Hematopoietic multipotent progenitor cell treated with erythropoietin and hydrocortisone succinate and interleukin-3 and kit ligand, for 8 days (in vitro differentiated cells): ENCODE measurements around the gene ECT2L.

Experiments used
- DNase-seq: peaks from one replicate; pipeline ENCODE4 v3.0.0-alpha.2; 2015

The ECT2L gene

DNA sequence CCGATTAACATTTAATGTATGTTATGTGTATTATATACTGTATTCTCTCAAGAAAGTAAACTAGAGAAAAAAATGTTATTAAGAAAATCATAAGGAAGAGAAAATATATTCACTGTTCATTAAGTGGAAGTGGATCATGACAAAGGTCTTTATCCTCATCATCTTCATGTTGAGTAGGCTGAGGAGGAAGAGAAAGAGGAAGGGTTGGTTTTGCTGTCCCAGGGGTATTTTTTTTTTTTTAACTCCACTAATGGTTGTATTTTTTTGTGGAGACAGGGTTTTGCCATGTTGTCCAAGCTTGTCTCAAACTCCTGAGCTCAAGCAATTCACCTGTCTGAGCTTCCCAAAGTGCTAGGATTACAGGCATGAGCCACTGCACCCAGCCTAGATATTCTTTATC, 11.0 kb downstream of the ECT2L start:
- DNase-seq: no peak

DNA sequence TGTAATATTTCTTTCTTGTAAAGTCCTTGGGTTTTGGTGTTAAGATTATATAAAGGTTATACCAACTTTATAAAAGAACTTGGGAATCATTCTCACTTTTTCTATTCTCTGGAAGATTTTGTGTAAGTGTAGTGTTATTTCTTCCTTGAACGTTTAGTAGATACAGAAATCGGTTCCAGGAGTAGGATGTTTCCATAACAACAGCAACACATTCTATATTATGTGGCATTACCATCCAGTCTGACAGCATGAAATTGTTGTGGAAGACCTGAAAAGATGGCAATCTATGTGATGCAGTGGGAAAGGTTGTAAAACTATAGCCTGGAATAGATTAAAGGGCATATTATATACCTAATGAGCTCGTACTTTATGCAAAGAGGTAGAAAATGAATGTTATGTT, 13.8 kb downstream of the ECT2L start:
- DNase-seq: no peak

DNA sequence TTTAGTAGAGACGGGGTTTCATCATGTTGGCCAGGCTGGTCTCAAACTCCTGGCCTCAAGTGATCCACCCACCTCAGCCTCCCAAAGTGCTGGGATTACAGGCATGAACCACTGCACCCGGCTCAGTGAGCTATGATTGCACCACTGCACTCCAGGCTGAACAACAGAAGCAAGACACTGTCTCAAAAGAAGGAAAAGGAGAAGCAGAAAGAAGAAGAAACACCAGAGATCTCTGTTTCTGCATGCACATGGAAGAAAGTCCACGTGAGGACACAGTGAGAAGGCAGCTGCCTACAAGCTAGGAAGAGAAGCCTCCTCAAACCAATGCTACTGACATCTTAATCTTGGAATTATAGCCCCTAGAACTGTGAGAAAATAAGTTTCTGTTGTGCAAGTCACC, 16.0 kb downstream of the ECT2L start:
- no peak for DNase-seq

DNA sequence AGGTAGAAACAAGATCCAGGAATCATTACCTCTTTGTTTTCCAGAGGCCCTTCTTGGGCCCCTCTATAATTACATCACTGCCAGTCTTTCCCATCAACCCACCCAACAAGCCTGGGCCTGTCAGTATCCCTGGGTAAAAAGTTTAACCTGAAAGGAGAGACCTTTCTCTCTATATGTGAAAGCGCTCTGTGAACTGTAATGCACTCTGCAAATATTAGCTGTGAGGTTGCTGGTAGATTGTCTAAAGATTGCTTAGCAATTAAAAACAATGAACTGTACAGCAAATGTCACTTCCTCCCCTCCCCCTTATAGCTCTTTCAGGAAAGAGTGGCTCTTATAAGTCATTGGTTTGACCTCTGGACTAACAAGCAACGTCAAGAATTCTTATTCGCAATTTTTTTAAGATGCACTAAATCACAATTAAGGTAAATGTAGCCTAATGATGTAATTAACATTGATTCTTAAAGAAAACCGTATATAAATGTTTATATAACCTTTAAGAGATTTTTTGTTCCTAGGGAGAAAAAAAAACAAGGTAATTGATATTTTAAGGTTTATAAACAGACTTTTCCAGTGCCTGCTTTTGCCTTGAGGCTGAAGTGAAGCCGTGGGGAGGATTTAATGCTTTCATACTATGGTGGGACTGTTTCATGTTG, 18.4 kb downstream of the ECT2L start:
- DNase-seq: no peak

DNA sequence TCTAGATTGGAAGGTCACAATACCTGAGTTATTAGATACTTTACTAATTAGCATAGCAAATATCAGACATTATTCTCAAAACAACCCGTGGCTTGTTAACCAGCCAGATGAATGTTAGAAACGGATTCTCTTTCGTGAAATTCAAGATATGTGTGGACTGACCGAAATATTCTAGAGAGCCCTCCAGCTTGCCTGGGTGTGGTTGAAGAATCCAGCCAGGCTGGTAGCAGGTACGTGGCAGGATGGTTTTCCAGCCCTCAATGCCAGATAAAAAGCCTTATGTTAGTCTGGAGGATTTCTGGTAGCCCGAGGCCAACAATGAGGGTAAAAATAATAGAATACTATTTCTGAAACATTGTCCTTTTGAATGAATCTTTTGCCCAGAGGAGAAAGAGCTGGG, 19.3 kb downstream of the ECT2L start:
- DNase-seq: no peak

DNA sequence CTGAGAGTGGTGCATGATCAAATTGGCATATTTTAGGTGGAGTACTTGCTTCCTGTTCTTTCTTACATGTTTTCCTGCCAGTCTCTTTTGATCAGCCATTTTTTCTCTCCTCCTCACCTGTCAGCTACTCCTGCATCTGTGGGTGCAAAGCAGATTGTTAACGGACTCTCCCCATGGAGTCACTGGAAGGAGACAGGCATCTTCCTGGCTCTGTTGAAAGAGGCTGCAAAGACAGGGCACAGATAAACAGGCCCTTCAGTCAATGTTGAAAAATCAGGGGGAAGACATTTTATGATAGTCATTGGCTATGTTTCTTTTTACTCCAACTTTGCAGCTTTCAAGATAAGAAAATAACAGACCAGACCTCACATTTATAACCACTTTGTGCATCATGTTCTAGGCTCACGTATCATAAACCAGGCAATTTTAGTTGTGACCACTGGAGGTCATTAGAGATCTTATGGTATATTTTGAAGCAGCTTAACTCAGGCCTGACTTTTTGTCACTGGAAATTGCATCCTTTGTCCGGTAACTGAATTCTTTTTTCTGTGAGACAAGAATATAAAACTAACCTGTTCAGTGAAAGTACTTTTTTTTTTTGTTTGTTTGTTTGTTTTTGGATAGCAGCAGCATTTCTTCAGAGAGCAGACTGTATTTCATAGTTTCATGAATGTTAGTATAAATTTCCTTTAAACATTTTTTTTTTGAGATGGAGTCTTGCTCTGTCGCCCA, 20.1 kb downstream of the ECT2L start:
- peak; percentile 62 for DNase-seq

DNA sequence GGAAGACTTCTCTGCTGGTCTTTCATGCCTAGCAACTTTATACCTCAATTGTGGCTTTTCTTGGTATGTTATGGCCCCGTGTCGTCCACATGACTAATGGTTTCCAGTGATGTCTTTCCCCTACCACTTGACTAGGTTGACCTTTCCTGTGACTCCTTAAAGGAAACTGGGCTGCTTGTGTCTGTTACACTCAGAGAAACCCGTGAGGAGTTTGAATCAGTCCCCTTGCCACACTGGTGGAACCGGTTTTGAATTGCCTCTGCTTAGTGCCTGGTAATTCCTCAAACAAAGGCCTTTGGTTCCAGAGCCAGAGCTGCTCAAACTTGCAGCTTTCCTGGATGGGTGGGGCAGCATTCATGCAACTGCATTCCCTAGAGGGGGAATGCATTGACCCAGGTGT, 21.9 kb downstream of the ECT2L start:
- no peak for DNase-seq

DNA sequence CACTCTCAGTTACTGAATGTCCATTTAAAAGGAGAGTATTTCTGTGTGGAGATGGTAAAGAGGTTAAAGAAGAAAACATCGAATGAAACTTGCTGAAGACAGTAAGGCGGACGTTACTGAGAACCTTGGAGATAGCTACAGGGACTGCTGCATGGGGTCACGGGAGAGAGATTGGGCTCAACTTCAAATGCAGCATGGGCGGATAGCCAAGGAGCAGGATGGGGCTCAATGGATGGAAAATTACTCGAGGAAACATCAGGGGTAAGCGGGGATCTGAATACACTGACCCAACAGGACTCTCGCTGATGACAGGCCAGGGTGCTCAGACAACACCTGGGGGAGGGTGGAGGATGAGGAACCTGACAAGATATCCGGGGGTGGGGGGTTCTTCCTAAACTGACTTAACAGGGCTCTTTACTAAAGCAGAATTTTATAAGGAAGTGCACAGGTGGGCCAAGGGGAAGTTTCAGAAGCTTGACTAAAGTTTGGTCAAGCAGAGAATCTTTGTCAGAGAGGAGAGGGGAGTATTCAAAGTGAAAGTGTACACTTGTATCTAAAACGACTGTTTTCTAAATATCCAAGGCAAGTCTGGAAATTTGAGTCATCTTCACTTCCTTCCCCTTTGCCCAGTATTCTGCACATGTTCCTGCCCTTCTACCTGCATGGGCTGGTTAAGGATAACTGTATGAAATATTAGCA, 22.8 kb downstream of the ECT2L start:
- no peak for DNase-seq

DNA sequence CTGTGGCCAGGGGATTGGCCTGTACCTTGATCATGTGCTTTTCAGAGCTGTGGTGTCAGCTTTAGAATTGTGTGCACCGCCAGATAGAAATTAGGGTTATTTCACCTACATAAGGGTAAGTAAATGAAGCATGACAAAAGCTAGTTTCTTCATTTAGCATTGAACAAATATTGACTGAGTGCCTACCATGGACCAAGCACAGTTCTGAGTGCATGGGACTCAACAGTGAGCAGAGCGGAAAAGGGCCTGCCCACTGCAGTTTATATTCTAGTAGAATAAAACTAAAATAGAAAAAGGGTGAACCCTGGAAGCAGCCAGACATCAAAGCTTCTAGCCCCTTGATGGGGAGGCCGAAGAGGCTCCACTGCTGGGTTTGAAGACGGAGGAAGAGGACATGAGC, 25.6 kb downstream of the ECT2L start:
- DNase-seq: no peak

DNA sequence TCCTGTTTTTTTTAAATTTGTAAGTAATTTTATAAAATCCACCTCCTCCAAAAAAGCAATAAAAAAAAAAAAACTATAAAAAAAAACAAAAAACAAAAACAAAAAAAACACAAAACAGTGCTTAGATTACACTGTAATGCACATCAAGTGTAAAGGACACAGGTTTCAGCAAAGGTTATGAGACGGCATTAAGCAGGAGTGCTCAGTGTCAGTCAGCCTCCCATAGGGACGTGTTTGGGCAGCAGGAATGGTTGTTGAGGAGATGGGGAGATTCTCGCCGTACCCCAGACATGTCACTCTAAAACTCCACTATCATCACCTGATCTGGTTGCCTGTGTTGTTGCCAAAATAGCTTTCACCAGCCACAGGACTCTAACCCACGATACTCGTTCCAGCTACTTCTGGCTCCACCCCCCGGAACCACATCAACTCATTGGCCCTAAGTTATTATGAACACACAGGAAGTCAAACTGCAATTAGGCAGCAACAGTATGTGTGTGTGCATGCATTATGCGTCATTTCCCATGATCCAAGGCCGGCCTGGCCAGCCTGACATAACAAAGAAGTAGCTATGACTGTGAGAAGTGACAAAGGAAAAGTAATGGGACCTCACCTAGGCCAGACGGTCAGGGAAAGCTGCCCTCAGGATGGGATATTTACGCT, 28.7 kb downstream of the ECT2L start:
- DNase-seq: no peak

DNA sequence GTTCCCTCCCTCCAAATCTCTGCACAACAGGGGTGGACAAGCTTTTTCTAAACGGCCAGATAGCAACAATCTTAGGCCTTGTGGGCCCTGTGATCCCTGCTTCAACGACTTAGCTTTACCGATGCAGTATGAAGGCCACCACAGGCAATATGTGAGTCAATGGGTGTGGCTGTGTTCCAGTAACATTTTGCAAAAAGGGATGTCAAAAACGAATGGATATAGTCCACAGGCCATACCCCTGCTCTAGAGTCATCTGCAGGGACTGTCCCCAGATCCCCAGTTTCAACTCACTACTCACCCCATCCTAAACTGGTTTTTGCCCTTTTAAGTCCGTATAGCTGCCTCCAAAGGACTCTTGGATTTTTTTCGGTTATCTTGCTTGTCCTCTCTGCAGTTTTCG, 34.4 kb downstream of the ECT2L start:
- no peak for DNase-seq

DNA sequence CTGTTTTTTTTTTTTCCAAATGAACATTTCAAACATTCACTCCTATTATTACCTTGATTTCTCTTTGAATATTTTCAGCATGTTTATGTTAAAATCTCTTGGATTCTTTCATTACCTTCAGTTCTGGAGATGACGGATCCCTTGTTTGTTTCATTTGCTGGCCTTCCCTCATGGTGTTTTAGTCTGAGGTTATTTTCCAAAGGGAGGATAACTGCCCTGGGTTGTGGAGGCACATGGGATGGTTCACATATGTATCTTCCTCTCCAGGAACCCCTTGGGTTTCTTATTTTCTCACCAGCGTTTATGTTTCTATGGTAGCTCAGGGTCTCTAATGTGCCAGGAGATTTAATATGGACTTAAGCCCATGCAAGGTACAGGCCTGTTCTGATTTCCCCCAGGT, 36.3 kb downstream of the ECT2L start:
- DNase-seq: no peak

DNA sequence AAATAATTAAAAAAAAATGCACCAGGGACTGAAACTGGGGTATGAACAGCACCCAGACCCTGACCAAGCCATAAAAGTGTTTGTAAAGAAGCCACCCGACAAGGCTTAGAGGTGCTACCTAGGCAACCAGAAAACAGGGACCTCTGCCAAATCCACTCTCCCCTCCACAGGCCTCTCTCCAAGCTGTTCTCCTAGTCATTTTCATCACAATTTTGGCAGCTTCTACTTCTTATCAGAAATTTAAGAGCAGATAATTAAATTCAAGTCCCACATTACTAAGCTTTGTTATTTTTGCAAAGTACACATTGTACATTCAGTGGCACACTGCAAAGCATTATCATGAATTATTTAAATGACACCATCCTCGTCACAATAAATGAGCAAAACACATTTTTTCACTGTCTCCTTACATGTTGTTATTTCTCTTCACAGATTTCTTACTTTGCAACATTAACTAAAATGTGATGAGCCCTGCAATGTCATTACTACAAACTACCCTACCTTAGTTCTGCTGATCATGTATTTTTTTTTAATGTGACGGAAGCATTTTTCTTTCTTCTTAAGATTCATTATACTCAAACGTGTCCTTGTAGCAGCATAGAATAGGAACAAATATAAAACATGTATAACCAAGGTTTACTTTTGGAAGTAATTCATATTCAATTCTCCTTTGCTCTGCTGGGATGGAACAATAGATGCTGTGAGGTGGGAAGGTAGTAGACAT, 38.1 kb downstream of the ECT2L start:
- DNase-seq: no peak

DNA sequence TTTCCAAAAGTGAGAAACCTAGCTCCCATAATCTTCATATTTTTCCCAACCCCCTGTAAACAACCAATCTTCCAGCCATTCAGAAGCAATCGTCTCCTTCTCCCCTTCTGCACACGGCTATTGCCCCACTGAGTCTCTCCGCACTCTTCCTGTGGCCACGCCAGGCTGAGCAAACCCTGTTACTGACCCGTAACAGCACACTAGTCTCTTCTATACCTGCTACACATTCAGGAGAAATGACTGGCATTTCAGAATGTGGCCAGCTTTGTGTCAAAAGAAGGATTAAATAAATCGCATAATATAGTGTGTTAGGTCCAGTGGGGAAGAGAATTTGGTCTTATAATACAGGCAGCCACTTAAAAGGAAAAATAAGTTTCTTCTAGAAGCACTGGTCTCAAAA, 41.4 kb downstream of the ECT2L start:
- no peak for DNase-seq

DNA sequence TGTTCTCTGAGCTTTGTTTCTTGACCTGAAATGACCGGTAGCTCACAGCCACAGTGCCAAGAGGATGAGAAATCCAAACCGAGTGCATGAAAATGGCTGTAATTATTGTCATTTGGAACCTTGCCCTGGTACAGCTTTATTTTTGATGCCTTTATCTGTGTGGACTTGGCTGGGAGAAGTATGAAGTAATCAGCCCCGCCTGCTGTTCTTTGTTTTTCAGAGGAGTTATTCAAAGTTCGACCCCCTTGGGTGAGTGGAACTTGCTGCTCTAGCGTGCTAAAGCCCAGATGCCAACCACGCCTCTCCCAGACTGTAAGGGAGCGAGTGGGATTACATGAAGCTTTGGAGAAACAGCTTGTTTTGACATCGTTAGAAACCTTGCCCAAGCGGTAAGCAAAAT, 48.3 kb downstream of the ECT2L start:
- no peak for DNase-seq

DNA sequence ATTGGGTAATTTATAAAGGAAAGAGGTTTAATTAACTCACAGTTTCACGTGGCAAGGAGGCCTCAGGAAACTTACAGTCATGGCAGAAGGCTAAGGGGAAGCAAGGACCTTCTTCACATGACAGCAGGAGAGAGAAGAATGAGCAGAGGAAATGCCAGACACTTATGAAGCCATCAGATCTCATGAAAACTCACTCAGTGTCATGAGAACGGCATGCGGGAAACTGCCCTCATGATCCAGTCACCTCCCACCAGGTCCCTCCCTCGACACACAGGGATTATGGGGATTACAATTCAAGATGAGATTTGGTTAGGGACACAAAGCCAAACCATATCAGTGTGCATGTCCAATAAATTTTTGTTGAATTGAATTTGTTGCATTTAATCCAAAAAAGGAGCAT, 52.0 kb downstream of the ECT2L start:
- DNase-seq: no peak

DNA sequence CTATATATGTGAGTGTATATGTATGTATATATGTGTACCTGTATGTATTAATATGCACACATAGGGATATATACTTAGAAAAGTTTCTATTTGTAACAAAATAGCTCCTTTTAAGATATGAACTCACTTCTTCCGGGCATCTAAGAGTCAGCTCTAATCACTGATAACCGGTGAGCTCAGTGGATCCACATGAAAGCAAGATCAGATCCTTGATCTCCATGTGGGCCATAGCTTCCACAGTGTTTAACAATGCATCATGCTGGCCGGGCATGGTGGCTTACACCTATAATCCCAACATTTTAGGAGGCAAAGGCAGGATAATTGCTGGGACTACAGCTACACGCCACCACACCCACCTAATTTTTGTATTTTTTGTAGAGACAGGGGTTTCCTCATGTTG, 52.6 kb downstream of the ECT2L start:
- DNase-seq: no peak

DNA sequence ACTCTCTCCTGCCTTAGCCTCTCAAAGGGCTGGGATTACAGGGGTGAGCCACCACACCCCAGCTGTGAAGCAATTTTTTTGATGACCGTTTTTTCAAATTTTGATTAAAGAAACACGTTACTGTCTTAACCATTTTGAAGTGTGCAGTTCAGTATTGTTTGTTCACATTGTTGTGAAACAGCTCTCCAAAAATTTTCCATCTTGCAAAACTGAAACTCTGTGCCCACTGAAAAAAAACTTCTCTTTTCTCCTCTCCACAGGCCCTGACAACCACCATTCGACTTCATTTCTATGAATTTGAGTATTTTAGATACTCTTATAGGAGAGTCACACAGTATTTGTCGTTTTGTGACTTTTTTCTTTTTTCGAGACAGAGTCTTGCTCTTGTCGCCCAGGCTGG, 53.9 kb downstream of the ECT2L start:
- no peak for DNase-seq

DNA sequence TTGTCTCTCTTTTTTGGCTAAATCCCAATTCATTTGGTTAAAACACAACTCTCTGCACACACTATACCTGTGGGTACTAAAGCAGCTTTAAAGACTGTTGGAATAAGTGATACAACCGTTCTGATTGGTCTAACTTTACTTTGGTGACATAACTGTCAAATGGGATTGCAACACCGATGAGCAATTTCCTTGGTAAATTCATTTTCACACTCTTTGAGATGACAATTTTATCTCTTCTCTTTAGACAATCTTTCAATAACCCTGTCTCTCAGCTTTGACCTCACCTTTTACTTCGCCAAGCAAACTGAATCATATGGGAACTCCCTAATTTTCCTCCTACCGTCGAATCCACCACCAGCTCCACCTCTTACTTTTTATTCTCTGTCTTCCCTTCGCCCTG, 60.8 kb downstream of the ECT2L start:
- no peak for DNase-seq

DNA sequence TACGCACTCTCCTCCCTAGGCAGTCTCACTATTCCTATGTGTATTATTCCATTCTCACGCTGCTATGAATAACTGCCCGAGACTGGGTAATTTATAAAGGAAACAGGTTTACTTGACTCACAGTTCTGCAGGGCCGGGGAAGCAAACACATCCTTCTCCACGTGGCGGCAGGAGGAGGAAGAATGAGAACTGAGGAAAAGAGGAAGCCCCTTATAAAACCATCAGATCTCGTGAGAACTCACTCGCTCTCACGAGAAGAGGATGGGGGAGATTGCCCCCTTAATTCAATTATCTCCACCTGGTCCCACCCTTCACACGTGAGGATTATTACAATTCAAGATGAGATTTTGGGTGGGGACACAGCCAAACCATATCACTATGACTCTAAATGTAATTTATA, 61.9 kb downstream of the ECT2L start:
- DNase-seq: no peak

DNA sequence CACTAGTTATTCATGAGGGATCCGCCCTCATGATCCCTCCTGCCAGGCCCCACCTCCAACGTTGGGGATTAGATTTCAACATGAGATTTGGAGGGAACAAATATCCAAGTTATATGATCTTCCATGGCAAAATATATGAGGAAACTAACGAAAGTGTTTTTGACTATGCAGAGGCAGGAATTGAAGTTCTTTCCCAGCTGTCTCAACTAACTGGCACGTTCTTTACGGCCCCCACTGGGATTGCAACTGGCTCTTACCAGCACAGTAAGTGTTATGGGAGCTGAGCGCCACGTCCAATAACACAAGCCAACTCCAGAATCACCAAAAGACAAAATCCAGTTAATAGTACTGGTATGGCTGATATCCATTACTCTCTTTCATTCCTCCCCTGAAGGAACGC, 66.6 kb downstream of the ECT2L start:
- no peak for DNase-seq

DNA sequence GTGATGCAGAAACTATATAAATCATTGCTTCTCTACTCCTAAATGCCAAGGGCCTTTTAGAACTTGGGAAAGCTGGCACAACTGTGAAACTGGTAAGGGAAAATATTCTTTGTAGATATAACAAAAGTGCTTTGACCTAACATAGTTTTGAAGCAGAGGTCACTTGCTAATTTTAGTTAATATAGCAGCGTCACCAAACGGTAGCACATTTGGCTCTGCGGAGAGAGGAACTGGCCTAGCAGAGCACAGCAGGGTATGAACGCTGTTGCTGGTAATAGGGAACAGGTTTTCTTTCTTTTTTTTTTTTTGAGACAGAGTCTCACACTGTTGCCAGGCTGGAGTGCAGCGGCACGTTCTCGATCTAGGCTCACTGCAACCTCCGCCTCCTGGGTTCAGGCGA, 67.4 kb downstream of the ECT2L start:
- no peak for DNase-seq

DNA sequence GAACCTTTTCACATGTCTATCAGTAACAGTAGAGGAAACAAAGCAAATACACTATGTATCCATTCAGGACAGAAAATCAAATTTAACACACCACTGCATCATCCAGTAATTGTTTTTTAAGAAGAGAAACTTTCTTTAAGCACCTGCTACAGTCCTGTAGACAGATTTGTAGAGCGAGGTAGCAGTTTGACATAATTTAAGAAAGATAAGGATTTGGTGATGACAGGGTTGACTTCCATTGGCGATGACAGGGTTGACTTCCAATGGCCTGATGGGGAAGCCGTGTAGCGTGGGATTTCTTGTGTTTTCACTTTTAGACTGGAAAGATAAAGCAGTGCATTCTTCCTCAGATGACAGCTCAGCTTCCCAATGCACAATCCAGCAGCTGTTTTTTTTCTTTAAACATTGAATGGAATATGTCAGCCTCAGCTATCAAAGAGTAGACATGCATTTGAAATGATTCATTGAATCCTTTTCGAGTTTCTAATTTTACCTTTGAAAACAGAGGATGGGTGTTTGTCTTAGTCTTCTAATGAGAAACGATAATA, 68.5 kb downstream of the ECT2L start:
- DNase-seq: no peak
